HUES64 (cell line): ENCODE results near the gene EPS15.
A peak's percentile ranks its signal among the peaks of the same experiment; 100 is the strongest.

ENCODE experiments used
- H3K27ac ChIP-seq: 2 replicates; pipeline ENCODE4 v1.7.0; 2013; ENCODE audit warnings: low read depth, low read length, inconsistent platforms
- H3K27me3 ChIP-seq: 2 replicates; pipeline ENCODE4 v1.6.1; 2013; ENCODE audit warnings: mild to moderate bottlenecking, low read length; ENCODE audit not compliant: insufficient read depth
- H3K36me3 ChIP-seq: 2 replicates; pipeline ENCODE4 v1.6.1; 2013; ENCODE audit warnings: mild to moderate bottlenecking, low read length; ENCODE audit not compliant: insufficient read depth
- H3K4me1 ChIP-seq: 2 replicates; pipeline ENCODE4 v1.6.1; 2013; ENCODE audit warnings: mild to moderate bottlenecking, low read length, moderate library complexity; ENCODE audit not compliant: insufficient read depth
- H3K4me3 ChIP-seq: 2 replicates; pipeline ENCODE4 v1.5.1; 2013; ENCODE audit warnings: mild to moderate bottlenecking, low read length, moderate library complexity
- H3K9ac ChIP-seq: 2 replicates; pipeline ENCODE4 v1.6.1; 2013; ENCODE audit warnings: mild to moderate bottlenecking, low read depth, low read length
- H3K9me3 ChIP-seq: 2 replicates; pipeline ENCODE4 v1.6.1; 2013; ENCODE audit warnings: low read depth, low read length; ENCODE audit not compliant: insufficient read depth
- WGBS: fragments of 150-250, 120-280 bp; methylation state at CpG from one replicate; pipeline ENCODE4 v1.1.7; 2013; ENCODE audit warnings: missing lambda C conversion rate; 5-methylcytosine and 5-hydroxymethylcytosine counted together

Gene EPS15

DNA sequence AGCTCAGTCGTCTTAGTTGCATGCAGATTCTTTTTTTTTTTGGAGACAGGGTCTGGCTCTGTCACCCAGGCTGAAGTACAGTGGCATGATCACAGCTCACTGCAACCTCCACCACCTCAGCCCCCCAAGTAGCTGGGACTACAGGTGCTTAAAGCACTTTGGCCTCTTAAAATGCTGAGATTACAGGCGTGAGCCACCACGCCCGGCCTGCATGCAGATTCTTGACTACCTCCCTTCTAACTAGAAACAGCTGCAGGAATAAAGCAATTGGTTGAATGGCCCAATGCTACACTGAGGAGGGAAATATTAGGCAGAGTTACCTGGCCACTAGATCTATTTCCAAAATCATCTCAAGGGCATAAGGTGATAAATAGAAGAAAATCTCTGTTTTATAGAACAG, 159.2 kb downstream of the EPS15 start:
- 94% methylated on average over 4 of the region's 4 CpGs for WGBS
- no peak overlapping the region for H3K9ac ChIP-seq
- H3K4me1 ChIP-seq: no peaks in the 10 kb centered on the region
- no peaks in the 10 kb centered on the region for H3K27me3 ChIP-seq
- no peak overlapping the region for H3K4me3 ChIP-seq
- no peak overlapping the region for H3K27ac ChIP-seq
- peaks cover 57% of the 10 kb centered on the region for H3K36me3 ChIP-seq
- H3K9me3 ChIP-seq: no peaks in the 10 kb centered on the region

DNA sequence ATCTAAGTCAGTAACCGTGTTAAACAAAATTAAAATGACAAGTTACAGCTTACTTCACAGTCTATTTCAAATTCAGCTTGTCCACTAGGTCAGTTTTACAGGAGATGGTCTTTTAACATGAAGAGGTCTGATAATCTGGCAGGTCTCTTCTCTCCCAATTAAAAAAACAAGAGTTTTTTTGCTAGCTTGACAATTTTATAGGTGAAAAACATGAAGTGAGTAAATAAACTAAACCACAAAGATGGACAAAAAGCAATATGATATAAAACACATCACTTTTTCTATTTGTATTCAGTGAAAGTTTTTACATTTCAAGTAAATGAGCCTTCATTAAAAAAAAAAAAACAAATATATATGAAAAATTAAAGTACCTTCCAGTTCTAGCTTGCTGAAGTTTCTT, 163.7 kb downstream of the EPS15 start:
- H3K36me3 ChIP-seq: peaks cover 30% of the 10 kb centered on the region
- no peaks in the 10 kb centered on the region for H3K4me1 ChIP-seq
- no peak overlapping the region for H3K9ac ChIP-seq
- H3K9me3 ChIP-seq: no peaks in the 10 kb centered on the region
- H3K4me3 ChIP-seq: no peak overlapping the region
- H3K27ac ChIP-seq: no peak overlapping the region
- no peaks in the 10 kb centered on the region for H3K27me3 ChIP-seq
- WGBS: 100% methylated on average over 1 of the region's 1 CpG

DNA sequence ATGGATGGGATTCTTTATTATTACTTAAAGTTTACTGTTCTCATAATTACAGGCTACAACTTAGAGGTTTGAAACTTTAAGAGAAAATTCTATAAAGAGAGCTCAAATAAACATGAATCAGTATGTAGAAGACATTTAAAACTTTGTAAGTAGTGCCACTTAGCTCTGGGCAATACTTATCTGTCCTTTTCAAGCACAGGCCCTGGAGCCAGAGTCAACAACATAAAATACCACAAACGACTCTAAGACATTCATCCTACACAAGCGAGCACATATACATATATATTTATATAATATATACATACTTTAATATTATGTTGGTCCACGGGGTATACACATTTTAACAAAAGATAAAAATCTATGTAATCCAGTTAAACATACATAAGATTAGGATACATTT, 164.7 kb downstream of the EPS15 start:
- Histone ChIP-seq H3K4me3 (no peak overlapping the region), H3K9me3 (no peaks in the 10 kb centered on the region), H3K9ac (no peak overlapping the region), H3K27me3 (no peaks in the 10 kb centered on the region), H3K36me3 (peaks cover 24% of the 10 kb centered on the region), H3K4me1 (no peaks in the 10 kb centered on the region), H3K27ac (no peak overlapping the region)
- WGBS: 86% methylated on average over 1 of the region's 3 CpGs

DNA sequence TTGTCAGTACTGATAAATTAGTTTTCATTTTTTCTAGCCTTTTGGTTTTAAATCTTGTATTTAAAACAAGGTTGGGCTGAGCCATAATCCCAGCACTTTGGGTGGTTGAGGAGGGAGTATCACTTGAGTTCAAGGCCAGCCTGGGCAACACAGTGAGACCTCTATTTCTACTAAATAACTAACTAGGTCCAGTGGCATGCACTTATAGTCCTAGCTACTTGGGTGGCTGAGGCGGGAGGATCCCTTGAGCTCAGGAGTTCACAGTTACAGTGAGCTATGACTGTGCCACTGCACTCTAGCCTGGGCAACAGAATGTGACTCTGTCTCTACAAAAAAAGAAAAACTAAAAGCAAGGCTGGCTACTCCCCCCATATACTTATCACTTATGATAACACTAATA, 167.2 kb downstream of the EPS15 start:
- Histone ChIP-seq H3K9me3 (no peaks in the 10 kb centered on the region), H3K27ac (no peak overlapping the region), H3K4me3 (no peak overlapping the region), H3K9ac (no peak overlapping the region), H3K4me1 (no peaks in the 10 kb centered on the region), H3K27me3 (no peaks in the 10 kb centered on the region), H3K36me3 (peaks cover 24% of the 10 kb centered on the region)
- 91% methylated on average over 1 of the region's 1 CpG for WGBS

DNA sequence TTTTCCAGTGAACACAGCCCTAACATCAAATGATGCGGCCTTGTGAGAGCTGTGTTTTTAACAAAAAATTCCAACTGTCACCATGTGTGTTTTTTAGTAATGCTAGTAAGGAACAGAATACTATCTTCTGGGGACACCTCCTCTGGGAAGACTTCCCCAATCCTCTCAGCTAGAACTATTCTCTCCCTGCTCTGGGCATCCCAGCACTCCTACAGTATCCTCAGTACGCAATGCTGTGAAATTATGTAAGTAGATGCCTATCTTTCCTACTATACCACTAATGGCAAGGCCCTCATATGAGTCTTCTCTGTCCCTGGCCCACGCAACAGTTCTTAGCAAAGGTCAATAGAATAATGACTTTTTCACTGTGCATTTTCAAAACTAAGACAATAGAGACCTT, 169.2 kb downstream of the EPS15 start:
- Histone ChIP-seq H3K27ac (no peak overlapping the region), H3K27me3 (peaks cover 6% of the 10 kb centered on the region), H3K4me1 (no peaks in the 10 kb centered on the region), H3K36me3 (peaks cover 5% of the 10 kb centered on the region; the same call in 1 of the 2 replicates), H3K9me3 (no peaks in the 10 kb centered on the region), H3K4me3 (no peak overlapping the region), H3K9ac (no peak overlapping the region)
- 100% methylated on average over 3 of the region's 3 CpGs for WGBS

DNA sequence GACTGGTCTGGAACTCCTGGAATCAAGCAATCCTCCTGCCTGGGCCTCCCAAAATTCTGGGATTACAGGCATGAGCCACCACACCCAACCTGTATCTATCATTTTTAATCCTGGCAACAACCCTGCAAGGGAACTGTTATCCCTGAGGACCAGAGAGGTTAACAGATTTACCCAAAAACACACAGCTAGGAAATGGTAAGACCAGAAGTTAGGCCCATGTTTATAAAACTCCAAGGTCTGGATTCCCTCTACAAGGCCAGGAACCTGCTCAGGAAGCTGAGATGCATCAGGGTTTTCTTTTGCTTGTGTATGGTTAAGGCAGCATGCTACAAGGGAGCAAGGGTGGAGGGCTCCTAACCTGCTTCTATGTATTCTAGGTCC, 170.9 kb downstream of the EPS15 start:
- Histone ChIP-seq H3K4me1 (no peaks in the 10 kb centered on the region), H3K9me3 (no peaks in the 10 kb centered on the region), H3K36me3 (no peaks in the 10 kb centered on the region), H3K27me3 (peaks cover 24% of the 10 kb centered on the region), H3K4me3 (no peak overlapping the region), H3K27ac (no peak overlapping the region), H3K9ac (no peak overlapping the region)

DNA sequence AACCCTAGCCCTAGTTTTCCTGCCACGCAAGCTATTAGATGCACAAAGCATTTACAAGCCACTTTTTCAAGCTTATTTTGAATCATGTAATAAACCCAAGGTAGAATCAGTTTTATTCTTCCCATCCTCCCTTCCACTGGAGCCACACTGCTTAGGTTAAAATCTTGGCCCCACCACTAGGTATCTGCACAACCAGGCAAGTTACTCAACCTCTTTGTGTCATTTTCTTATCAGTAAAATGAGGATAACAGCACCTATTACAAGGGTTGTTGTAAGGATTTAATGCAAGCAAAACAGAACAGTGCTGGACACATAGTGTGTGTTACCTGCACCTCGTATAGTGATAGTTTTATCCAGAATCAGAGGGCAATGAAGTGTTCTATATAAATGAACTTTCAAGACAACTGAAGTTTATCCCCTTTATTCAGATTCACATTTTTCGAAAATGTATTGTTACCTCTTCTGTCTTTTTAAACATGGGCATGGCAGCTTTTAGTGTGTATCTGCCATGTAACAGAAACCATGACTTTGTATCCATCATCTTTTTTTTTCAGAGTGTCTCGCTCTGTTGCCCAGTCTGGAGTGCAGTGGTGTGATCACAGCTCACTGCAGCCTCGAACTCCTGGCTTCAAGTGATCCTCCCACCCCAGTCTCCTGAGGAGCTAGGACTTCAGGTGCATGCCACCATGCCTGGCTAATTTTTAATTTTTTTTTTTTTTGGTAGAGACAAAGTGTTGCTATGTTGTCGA, 171.5 kb downstream of the EPS15 start:
- WGBS: 93% methylated on average over 6 of the region's 6 CpGs
- H3K9ac ChIP-seq: no peak overlapping the region
- H3K4me1 ChIP-seq: no peaks in the 10 kb centered on the region
- no peaks in the 10 kb centered on the region for H3K9me3 ChIP-seq
- no peak overlapping the region for H3K4me3 ChIP-seq
- peaks cover 29% of the 10 kb centered on the region for H3K27me3 ChIP-seq
- H3K36me3 ChIP-seq: no peaks in the 10 kb centered on the region
- H3K27ac ChIP-seq: no peak overlapping the region

DNA sequence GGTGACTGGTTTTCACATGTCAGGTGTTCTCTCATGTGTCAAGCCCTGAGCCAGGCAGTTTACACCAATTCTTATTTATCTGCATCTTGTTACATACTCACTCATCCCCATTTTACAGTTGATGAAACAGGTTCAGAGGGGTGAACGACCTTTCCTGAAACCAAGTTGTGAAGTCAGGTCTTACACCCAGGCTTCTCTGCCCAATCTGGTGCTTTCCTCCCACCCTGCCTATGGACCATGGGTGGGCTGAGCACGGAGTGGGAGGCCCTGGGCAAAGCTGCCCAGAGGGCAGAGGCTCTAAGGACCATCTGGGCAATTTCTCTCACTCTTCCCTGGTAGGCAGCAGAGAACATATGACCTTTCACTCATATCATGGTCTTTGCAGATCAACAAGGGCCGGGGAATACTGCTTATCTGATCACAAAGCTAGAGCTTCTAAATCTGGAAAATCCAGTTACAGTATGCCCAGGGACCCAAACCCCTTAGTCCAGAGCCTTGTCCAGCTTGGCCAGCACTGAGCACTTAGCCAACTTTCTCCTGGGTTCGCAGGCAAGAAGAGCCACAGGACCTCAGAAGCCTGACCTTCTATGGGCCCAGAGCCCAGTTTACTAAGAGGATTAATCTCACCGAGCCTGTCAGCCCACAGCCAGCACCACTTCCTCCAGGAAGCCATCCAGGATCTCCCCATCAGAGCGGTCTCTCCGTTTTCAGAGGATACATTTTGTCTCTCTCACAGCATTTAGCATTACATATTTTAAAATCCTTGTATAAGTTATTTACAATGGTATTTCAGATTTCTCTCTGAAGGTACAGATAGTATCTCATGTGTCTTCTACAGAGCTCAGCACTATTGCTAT, 172.8 kb downstream of the EPS15 start:
- Histone ChIP-seq H3K4me1 (no peaks in the 10 kb centered on the region), H3K27me3 (peaks cover 29% of the 10 kb centered on the region), H3K9ac (no peak overlapping the region), H3K4me3 (no peak overlapping the region), H3K27ac (no peak overlapping the region), H3K36me3 (no peaks in the 10 kb centered on the region), H3K9me3 (no peaks in the 10 kb centered on the region)
- 86% methylated on average over 7 of the region's 7 CpGs for WGBS

DNA sequence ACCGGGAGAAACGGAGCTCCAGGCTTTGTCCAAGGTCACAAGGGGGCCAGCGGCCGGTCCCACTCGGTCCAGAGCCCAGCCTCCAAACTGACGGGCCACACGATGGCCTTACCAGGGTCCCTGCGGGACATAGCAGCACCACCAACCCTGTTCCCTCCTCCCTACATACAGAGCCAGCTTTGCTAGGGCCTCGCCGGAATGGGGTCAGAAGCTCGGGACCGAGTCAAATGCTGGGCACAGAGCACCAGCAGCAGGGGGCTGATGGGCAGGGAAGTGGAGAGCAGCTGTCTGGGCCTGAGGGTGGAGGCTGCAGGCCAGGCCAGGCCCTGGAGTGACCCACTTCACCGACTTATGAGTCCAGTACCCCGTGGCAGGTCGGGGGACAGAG, 173.8 kb downstream of the EPS15 start:
- Histone ChIP-seq H3K4me3 (peak overlapping the region; percentile 66), H3K36me3 (no peaks in the 10 kb centered on the region), H3K27me3 (peaks cover 29% of the 10 kb centered on the region), H3K9me3 (no peaks in the 10 kb centered on the region), H3K9ac (no peak overlapping the region), H3K4me1 (no peaks in the 10 kb centered on the region), H3K27ac (no peak overlapping the region)
- WGBS: 71% methylated on average over 15 of the region's 15 CpGs

DNA sequence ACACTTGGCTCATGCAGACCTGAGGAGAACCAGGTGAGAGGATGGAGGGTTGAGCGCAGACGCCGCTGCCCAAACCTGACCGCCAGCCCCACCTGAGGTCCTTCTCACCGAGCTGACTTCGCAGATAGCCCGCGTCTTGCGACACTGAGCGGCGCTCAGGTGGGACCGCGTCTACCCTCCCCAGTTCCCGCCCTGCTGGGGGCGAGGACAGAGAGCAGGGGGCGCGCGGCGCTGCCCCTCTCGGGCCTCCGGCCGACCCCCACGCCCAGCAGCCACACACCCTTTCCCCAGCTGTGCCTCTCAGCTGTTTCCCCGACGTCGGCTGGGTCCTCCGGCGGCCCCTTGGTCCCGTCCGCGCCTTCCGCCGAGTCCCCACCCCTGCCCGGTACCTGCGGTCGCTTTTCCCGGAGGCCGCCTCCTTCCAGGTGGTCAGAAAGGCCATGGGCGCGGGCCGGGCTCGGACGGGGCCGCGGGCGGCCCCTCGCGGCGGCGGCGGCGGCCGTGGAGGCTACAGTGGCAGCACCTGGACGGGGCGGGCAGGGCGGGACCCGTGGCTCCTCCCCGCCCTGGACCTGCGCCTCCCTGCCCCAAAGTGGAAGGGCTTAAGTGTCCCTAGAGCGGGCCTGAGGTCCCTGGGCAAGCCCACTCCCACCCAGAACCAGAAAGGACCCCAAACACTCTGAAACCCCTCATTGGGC, 174.3 kb downstream of the EPS15 start:
- Histone ChIP-seq H3K4me3 (peak overlapping the region; percentile 66), H3K4me1 (no peaks in the 10 kb centered on the region), H3K9me3 (no peaks in the 10 kb centered on the region), H3K36me3 (no peaks in the 10 kb centered on the region), H3K27me3 (peaks cover 29% of the 10 kb centered on the region), H3K9ac (peak overlapping the region; percentile 71), H3K27ac (no peak overlapping the region)
- WGBS: 6% methylated on average over 60 of the region's 60 CpGs

DNA sequence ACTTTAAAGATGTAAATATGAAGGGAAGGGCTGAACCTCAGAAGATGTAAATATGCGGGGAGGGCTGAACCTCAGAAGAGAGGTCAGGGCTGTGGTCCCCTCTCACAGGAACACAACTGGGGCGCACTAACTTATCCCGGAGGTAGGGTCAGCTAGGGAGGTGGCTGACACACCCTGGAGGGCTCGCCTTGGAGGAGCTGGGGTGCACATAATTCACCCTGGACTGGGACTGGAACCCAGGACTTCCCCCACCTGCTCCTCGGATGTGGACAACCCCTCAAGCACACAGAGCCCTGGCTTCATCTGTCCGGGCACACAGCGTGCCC, 174.8 kb downstream of the EPS15 start:
- H3K4me1 ChIP-seq: no peaks in the 10 kb centered on the region
- peak overlapping the region; percentile 66 for H3K4me3 ChIP-seq
- WGBS: 77% methylated on average over 7 of the region's 7 CpGs

More for the DNA sequence above, 174.8 kb downstream of the EPS15 start:
- Histone ChIP-seq H3K36me3 (no peaks in the 10 kb centered on the region), H3K9ac (peak overlapping the region; percentile 71; the same call in 1 of the 2 replicates), H3K27me3 (peaks cover 29% of the 10 kb centered on the region), H3K9me3 (no peaks in the 10 kb centered on the region), H3K27ac (no peak overlapping the region)
